Neuronal stem cell (in vitro differentiated cells): ENCODE results near the gene GCG.

Experiments
- DNase-seq: peaks from one replicate; pipeline ENCODE4 v3.0.0-alpha.2; 2013; ENCODE audit warnings: low spot score
- H2AFZ ChIP-seq: one replicate; pipeline ENCODE4 v1.6.1; 2013; ENCODE audit warnings: mild to moderate bottlenecking, low read length, inconsistent platforms
- H2AK5ac ChIP-seq: 2 replicates; pipeline ENCODE4 v1.6.1; 2013; ENCODE audit warnings: low read depth, mild to moderate bottlenecking, inconsistent platforms, low read length, moderate library complexity, mixed read lengths
- H2BK120ac ChIP-seq: 2 replicates; pipeline ENCODE4 v1.6.1; 2013; ENCODE audit warnings: low read depth, mild to moderate bottlenecking, inconsistent platforms, low read length, moderate library complexity, mixed read lengths
- H2BK12ac ChIP-seq: one replicate; pipeline ENCODE4 v1.6.1; 2013; ENCODE audit warnings: low read length, inconsistent platforms
- H2BK15ac ChIP-seq: 2 replicates; pipeline ENCODE4 v1.6.1; 2013; ENCODE audit warnings: mild to moderate bottlenecking, low read length, inconsistent platforms, mixed read lengths
- H2BK5ac ChIP-seq: one replicate; pipeline ENCODE4 v1.6.1; 2013; ENCODE audit warnings: inconsistent platforms, mild to moderate bottlenecking, low read length, moderate library complexity
- H3K14ac ChIP-seq: one replicate; pipeline ENCODE4 v1.6.1; 2013; ENCODE audit warnings: low read length, inconsistent platforms
- H3K18ac ChIP-seq: 2 replicates; pipeline ENCODE4 v1.6.1; 2013; ENCODE audit warnings: low read length, inconsistent platforms
- H3K23ac ChIP-seq: 2 replicates; pipeline ENCODE4 v1.6.1; 2013; ENCODE audit warnings: low read depth, mild to moderate bottlenecking, mixed read lengths, low read length, inconsistent platforms; ENCODE audit not compliant: poor library complexity
- H3K27ac ChIP-seq: replicated peaks from 3 replicates; pipeline ENCODE4 v1.5.1; 2013; ENCODE audit warnings: low read length, inconsistent platforms
- H3K27me3 ChIP-seq, 3 experiments: 2 replicates each; pipeline ENCODE4 v1.6.1; 2013; ENCODE audit warnings: low read length in 3 of 3, mild to moderate bottlenecking in 2 of 3, inconsistent platforms in 1 of 3, low read depth in 1 of 3, mixed read lengths in 1 of 3, moderate library complexity in 1 of 3; ENCODE audit not compliant: control insufficient read depth in 3 of 3, insufficient read depth in 3 of 3
- H3K36me3 ChIP-seq, 2 donors: replicated peaks in 1 of 2; 2 replicates each; pipeline ENCODE4 v1.6.1; 2013; ENCODE audit warnings: low read length in 2 of 2; ENCODE audit not compliant: control insufficient read depth in 2 of 2, insufficient read depth in 2 of 2
- H3K4ac ChIP-seq: 2 replicates; pipeline ENCODE4 v1.6.1; 2013; ENCODE audit warnings: inconsistent platforms, mild to moderate bottlenecking, low read length, moderate library complexity
- H3K4me1 ChIP-seq, 2 donors: 1 replicate in 1 of 2; 2 replicates in 1 of 2; pipeline ENCODE4 v1.6.1; 2013; ENCODE audit warnings: low read length in 2 of 2, low read depth in 1 of 2; ENCODE audit not compliant: control insufficient read depth in 2 of 2, insufficient read depth in 1 of 2
- H3K4me2 ChIP-seq: one replicate; pipeline ENCODE4 v1.6.1; 2013; ENCODE audit warnings: mild to moderate bottlenecking, low read length, inconsistent platforms; ENCODE audit not compliant: insufficient read depth, poor library complexity, severe bottlenecking
- H3K4me3 ChIP-seq, 2 donors: 2 replicates each; pipeline ENCODE4 v1.5.1; 2013; ENCODE audit warnings: low read length in 2 of 2, mild to moderate bottlenecking in 2 of 2, inconsistent platforms in 1 of 2, moderate library complexity in 1 of 2
- H3K79me1 ChIP-seq: one replicate; pipeline ENCODE4 v1.6.1; 2013; ENCODE audit warnings: low read depth, mild to moderate bottlenecking, inconsistent platforms, low read length, moderate library complexity
- H3K9ac ChIP-seq: one replicate; pipeline ENCODE4 v1.6.1; 2013; ENCODE audit warnings: mild to moderate bottlenecking, low read depth, low read length, inconsistent platforms; ENCODE audit not compliant: poor library complexity
- H3K9me3 ChIP-seq, 2 donors: replicated peaks in 1 of 2; 2 replicates each; pipeline versions ENCODE3 to v1.6.1; 2013; ENCODE audit warnings: low read length in 2 of 2, mild to moderate bottlenecking in 2 of 2, inconsistent platforms in 1 of 2, low read depth in 1 of 2, mixed read lengths in 1 of 2, moderate library complexity in 1 of 2; ENCODE audit not compliant: control insufficient read depth in 2 of 2, insufficient read depth in 1 of 2
- H4K8ac ChIP-seq: one replicate; pipeline ENCODE4 v1.6.1; 2013; ENCODE audit warnings: low read depth, mild to moderate bottlenecking, inconsistent platforms, low read length, moderate library complexity
- H4K91ac ChIP-seq: one replicate; pipeline ENCODE4 v1.6.1; 2013; ENCODE audit warnings: low read length, low read depth, mild to moderate bottlenecking, inconsistent platforms; ENCODE audit not compliant: poor library complexity
- WGBS, 2 donors: extraction: QIAGEN DNeasy Blood & Tissue Kit; methylation state at CpG; one replicate each; pipeline ENCODE4 v1.1.7; 2013; ENCODE audit warnings: missing lambda C conversion rate in 2 of 2, mixed read lengths in 1 of 2; ENCODE audit not compliant: insufficient read length in 2 of 2, insufficient replicate concordance in 1 of 2; ENCODE audit errors: extremely low coverage in 2 of 2; 5-methylcytosine and 5-hydroxymethylcytosine counted together

Gene GCG

GRCh38 chr2:162155093-162155492, 3.0 kb upstream of the GCG start:
- Histone ChIP-seq H4K8ac (no peak overlapping the region), H2BK15ac (no peak overlapping the region), H3K9ac (no peak overlapping the region), H2AK5ac (no peak overlapping the region), H3K9me3 (no peaks in the 10 kb centered on the region), H4K91ac (no peak overlapping the region), H2AFZ (no peak overlapping the region), H2BK12ac (no peak overlapping the region), H3K36me3 (no peaks in the 10 kb centered on the region), H3K23ac (no peak overlapping the region), H2BK120ac (no peak overlapping the region), H3K18ac (no peak overlapping the region), H3K4me1 (no peaks in the 10 kb centered on the region), H3K27me3 (no peaks in the 10 kb centered on the region), H2BK5ac (no peak overlapping the region), H3K4me2 (no peak overlapping the region), H3K4me3 (no peak overlapping the region), H3K79me1 (no peaks in the 10 kb centered on the region), H3K27ac (no peak overlapping the region), H3K4ac (no peak overlapping the region), H3K14ac (no peak overlapping the region)
- WGBS, 2 donors, result no CpG with 5 or more reads among the region's 3 CpGs
- no peak for DNase-seq

- no CpG with 5 or more reads among the region's 5 CpGs for WGBS, 2 donors
- Histone ChIP-seq H2BK5ac (no peak overlapping the region), H3K4me3 (no peak overlapping the region), H2BK15ac (no peak overlapping the region), H3K4me1 (no peaks in the 10 kb centered on the region), H3K36me3 (no peaks in the 10 kb centered on the region), H4K8ac (no peak overlapping the region), H2BK120ac (no peak overlapping the region), H3K23ac (no peak overlapping the region), H4K91ac (no peak overlapping the region), H3K14ac (no peak overlapping the region), H3K4ac (no peak overlapping the region), H3K27me3 (peaks cover 0 to 2% (median 0%) of the 10 kb centered on the region in 3 experiments), H2AFZ (no peak overlapping the region), H3K9me3 (no peaks in the 10 kb centered on the region), H3K18ac (no peak overlapping the region), H3K9ac (no peak overlapping the region), H2BK12ac (no peak overlapping the region), H3K27ac (no peak overlapping the region), H3K4me2 (no peak overlapping the region), H3K79me1 (no peaks in the 10 kb centered on the region), H2AK5ac (no peak overlapping the region)
- peak; percentile 61 for DNase-seq
Measured at GRCh38 chr2:162153608-162154224, 1.7 kb upstream of the GCG start.

- Histone ChIP-seq H3K4me1 (no peaks in the 10 kb centered on the region), H3K27ac (no peak overlapping the region), H2AK5ac (no peak overlapping the region), H4K8ac (no peak overlapping the region), H3K18ac (no peak overlapping the region), H2BK15ac (no peak overlapping the region), H3K4me3 (no peak overlapping the region), H3K4me2 (no peak overlapping the region), H4K91ac (no peak overlapping the region), H3K36me3 (no peaks in the 10 kb centered on the region), H2BK12ac (no peak overlapping the region), H3K27me3 (peaks cover 0 to 5% (median 0%) of the 10 kb centered on the region in 3 experiments), H3K79me1 (no peaks in the 10 kb centered on the region), H2AFZ (no peak overlapping the region), H3K23ac (no peak overlapping the region), H3K4ac (no peak overlapping the region), H3K9me3 (no peaks in the 10 kb centered on the region), H3K14ac (no peak overlapping the region), H2BK120ac (no peak overlapping the region), H3K9ac (no peak overlapping the region), H2BK5ac (no peak overlapping the region)
- DNase-seq, result no peak
- no CpG with 5 or more reads among the region's 8 CpGs for WGBS, 2 donors
Measured at GRCh38 chr2:162149940-162150339, 2.1 kb downstream of the GCG start.

GRCh38 chr2:162149466-162149865, 2.6 kb downstream of the GCG start:
- H2BK12ac ChIP-seq, result no peak overlapping the region
- H3K9me3 ChIP-seq, result no peaks in the 10 kb centered on the region
- no CpG with 5 or more reads among the region's 2 CpGs for WGBS, 2 donors
- no peak overlapping the region for H2BK15ac ChIP-seq
- no peak overlapping the region for H3K4ac ChIP-seq
- H3K14ac ChIP-seq, result no peak overlapping the region
- no peaks in the 10 kb centered on the region for H3K79me1 ChIP-seq
- no peak overlapping the region for H4K8ac ChIP-seq
- no peak overlapping the region for H2AK5ac ChIP-seq
- H3K4me3 ChIP-seq, result no peak overlapping the region
- H3K18ac ChIP-seq, result no peak overlapping the region
- H3K36me3 ChIP-seq, result no peaks in the 10 kb centered on the region
- H3K4me1 ChIP-seq, result no peaks in the 10 kb centered on the region
- H2AFZ ChIP-seq, result no peak overlapping the region
- peaks cover 0 to 5% (median 0%) of the 10 kb centered on the region in 3 experiments for H3K27me3 ChIP-seq
- no peak overlapping the region for H3K4me2 ChIP-seq
- H3K23ac ChIP-seq, result no peak overlapping the region
- DNase-seq, result no peak
- H2BK120ac ChIP-seq, result no peak overlapping the region
- H3K27ac ChIP-seq, result no peak overlapping the region
- H3K9ac ChIP-seq, result no peak overlapping the region
- H2BK5ac ChIP-seq, result no peak overlapping the region
- no peak overlapping the region for H4K91ac ChIP-seq
